Ecto neural progenitor cell (in vitro differentiated cells): ENCODE measurements around the gene CDC42EP5.

Experiments used
- DNase-seq: peaks from one replicate; pipeline ENCODE4 v3.0.0-alpha.2; 2018; ENCODE audit warnings: low spot score

CDC42EP5 gene

DNA sequence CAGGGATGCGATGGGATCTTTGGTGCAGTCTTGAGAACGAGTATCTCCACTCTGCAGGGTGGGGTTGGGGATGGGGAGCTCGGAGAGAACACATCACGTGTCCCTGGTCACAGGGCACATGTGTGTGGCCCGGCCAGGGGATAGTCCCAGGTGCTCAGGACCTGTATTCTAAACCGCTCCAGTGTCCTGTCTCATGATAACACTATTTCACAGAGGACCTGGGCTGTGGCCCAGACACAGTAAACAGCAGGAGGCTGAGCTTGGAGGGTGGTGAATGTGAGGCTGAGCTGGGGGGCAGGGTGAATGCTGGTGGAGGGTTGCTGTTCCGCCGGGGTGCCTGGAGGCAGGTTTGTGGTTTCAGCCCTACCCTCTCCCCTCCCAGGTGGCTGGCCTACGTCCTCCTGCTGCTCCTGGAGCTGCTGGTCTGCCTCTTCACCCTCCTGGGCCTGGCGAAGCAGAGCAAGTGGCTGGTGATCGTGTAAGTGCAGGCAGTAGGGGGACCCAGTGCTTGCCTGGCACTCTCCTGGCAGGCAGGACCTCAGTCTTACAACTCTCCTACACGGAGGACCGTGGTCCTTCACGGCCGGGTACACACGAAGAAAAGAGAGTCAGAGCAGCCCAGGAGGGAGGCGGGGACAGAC, 46.7 kb downstream of the CDC42EP5 start:
- peak; percentile 49 for DNase-seq

DNA sequence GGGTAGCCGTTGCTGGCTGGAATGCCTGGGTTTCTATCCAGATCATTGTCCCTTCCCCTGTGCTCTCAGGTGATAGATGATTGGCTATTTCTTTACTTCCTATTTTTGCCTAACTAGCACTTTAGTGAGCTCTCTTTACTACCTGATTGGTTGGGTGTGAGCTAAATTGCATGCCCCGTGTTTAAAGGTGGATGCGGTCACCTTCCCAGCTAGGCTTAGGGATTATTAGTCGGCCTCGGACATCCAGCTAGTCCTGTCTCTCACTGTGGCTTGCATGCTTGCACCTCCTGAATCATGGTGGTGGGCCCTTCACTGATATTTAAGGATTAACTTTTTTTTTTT, 47.7 kb downstream of the CDC42EP5 start:
- DNase-seq = no peak

DNA sequence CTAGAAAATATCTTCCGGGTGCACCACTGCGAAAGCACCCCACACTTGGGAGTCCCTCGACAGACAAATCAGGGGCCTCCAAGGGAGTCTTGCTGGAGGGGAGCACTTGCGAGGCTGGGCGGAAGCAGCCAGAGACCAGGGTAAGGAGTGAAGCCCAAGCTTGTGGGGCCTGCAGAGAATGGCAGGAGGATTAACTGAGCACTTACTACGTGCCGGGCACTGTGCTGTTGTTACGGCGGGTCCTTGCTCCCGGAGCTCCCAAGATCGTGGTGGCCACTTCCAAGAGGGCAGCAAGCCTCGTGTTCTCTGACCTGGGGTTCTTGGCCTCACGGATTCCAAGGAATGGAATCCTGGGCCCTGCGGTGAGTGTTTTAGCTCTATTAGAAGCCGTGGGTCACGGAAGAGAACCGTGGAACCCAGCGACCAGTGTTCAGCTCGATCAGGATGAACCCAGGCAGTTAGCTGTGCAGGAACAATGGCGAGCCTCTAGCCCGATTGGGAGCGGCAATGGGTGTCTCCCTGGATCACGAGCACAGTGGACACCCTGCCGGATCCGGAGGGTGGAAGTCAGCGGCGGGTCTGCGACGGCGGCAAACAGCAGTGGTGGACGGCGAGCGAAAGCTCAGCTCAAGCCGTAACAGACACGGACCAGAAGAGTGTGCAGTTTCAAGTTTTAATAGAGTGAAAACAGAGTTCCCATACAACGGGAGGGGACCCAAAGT, 48.3 kb downstream of the CDC42EP5 start:
- no peak for DNase-seq

DNA sequence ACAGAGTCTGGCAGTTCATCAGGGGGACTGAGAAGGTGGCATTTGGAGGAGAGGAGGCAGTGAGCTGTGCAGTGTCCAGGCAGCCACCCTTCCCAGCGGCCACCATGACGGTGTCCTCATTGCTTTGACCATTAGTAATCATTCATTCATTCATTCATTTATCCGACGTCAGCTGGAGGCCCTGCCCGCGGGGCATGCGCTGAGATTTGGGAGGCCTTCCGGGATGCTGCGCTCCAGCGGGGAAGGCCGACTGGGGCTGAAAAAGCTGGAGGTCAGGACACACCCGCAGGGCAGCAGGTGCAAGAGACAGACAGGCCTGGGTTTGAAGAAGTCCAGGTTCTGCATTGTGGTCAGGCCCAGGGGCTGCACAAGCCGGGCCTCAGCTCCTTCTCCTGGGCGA, 48.9 kb downstream of the CDC42EP5 start:
- no peak for DNase-seq

DNA sequence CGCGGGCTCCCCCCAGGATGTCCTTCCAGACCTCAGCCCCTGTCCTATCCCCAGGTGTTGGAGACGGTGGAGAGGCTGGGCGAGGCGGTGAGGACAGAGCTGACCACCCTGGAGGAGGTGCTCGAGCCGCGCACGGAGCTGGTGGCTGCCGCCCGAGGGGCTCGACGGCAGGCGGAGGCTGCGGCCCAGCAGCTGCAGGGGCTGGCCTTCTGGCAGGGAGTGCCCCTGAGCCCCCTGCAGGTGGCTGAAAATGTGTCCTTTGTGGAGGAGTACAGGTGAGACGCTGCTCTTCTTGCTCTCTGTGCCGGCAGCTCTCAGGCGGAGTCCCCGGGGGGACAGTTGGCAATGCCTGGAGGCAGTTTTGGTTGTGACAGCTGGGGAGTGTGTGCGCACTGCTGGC, 51.0 kb downstream of the CDC42EP5 start:
- DNase-seq = peak; percentile 47

DNA sequence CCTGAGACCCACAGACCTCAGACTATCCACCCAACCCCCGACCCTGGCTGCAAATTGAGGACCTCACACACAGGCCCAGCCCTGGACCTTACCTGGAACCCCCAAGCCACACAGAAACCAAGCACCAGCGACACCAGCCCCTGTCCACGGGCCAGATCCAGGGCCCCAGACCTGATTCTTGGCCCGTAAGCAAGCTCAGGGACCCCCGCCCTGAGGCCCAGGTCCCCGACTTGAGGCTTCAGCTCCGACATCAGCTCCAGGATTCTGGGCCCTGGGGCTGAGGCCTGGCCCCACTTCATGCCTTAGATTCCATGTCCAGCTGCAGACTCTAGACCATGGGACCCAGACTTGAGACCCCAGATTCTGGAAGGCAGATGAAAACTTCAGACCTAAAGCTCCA, 51.6 kb downstream of the CDC42EP5 start:
- peak; percentile 61 for DNase-seq

DNA sequence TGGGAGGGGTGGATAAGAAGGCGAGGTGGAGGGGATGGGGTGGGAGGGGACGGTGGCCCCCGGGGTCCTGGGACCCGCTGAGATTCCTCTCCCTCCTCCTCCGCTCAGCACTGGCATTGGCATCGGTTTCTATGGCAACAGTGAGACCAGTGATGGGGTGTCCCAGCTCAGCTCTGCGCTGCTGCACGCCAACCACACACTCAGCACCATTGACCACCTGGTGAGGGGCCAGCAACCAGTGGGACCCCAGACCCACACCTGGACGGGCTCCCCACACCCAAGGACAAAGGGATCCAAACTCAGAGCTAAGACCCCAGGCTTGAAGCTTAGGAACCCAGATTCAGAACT, 52.0 kb downstream of the CDC42EP5 start:
- no peak for DNase-seq

DNA sequence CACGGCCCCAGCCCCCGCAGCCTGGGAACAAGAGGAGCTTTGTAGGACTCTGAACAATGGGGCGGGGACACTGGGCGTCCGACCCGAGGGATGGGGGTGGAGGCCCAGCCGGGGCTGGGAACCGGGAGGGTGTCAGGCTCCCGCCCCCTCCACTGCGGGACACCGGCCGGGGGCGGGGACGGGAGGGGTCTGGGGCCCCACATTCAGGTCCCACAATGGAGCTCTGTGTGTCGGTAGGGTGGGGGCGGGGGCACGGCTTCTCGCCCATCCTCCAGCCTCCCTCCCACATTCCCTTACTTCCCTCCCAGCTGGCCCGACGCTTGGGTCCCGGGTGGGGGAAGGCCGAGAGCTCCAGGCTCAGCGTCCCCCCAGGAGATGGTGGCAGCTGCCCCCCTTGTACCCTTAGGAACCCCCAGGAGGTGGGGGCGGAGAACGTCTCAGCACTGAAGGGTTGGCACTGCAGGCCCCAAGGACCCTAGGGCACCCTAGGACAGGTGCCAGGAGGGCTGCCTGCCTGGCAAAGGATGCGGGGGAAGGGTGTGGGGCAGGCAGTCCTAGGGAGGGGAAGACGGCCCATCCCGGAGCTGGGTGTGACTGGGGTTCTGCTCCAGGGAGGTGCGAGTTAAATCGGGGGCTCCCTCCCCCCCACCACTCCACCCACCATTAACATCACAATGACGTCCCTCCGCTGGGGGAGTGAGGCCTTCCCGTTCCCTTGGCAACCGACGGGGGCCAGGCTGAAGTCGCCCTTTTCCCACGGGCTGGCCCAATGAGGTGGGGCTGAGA, 52.5 kb downstream of the CDC42EP5 start:
- DNase-seq = peak; percentile 93

DNA sequence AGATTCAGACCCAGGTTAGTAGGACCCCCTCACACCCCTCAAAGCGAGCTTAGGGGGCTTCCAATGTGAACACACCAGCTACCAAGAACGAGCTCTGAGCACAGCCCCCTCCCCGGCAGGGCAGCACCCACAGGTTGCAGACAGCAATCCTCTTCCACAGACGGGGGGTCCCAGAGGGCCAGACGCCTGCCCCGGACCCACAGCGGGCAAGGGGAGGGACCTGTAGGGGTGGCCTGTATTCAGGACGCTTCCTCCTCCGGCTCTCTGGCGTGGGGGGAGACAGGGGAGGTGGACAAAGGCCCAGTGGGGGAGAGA, 53.1 kb downstream of the CDC42EP5 start:
- no peak for DNase-seq

DNA sequence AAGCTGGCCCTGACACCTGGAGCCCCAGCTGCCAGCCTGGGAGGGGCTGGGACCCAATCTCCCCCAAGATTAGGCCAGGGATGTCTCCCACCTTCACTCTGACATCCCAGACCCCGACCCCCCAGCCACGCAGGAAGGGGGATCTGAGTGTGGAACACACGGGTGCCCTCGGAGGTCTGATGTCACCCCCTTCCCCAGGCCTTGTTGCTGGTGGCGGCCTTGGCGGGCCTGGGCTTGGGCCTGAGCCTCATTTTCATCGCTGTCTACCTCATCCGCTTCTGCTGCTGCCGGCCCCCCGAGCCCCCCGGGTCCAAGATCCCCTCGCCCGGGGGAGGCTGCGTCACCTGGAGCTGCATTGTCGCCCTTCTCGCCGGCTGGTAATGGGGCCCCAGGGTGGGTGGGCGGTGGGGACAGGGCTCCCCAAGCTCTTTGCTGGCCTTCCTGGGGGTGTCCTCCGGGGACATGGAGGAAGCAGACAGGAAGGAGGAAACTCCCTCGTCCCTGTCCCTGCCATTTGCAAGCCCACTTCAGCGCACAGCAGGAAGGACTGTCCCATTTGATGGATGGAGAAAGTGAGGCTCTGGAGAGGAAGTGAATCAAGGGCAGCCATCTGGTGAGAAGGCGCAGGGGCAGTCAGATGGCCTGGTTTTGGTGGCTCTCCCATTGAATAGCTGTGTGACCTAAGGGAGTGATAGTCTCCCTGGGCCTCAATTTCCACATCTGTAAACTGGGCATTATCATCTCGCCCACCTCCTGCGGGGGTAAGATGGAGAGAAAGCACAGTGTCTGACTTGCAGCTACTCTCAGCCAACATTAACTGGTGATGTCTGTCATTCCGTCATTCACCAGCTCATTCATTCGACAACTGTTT, 53.9 kb downstream of the CDC42EP5 start:
- DNase-seq = no peak

DNA sequence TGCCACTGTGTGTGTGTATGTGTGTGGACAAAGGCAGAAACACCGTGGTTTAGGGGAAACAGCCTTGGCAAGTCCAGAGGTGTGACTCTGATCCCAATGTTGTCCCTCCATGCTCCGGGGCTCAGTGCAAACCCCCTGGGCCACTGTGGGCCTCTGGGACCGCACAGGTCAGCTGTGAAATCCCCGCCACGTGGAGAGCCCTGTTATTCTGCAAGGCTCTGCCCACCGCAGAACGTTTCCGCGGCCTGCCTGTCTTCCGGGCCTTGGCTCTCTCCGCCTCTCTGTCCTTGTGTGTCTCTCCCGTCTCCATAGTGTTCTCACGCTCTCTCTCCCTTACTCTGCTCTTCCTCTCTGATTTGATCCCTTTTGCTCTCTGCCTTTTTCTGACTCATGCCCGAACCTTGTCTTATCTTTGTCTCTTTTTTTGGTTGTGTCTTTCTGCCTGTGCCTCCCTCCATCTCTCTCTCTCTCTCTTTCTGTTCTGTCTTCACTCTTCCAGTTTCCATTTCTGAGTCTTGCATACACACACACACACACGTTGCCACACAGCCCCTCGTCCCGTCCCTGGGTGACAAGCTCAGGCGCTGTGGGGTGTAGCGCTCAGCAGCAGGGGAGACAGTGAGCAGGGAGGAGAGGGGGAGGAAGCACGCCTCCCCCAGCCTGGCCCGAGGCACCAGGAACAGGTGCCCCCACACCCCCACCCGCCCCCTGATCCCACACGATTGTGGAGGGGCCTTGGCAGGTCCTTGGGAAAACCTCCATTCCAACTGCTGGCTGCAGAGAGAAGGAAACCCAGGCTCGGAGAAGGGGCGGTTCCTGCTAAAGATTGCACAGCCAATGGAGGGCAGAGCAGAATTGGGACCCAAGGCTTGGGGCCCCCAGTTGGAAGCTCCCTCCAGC, 54.8 kb downstream of the CDC42EP5 start:
- peak; percentile 60 for DNase-seq

DNA sequence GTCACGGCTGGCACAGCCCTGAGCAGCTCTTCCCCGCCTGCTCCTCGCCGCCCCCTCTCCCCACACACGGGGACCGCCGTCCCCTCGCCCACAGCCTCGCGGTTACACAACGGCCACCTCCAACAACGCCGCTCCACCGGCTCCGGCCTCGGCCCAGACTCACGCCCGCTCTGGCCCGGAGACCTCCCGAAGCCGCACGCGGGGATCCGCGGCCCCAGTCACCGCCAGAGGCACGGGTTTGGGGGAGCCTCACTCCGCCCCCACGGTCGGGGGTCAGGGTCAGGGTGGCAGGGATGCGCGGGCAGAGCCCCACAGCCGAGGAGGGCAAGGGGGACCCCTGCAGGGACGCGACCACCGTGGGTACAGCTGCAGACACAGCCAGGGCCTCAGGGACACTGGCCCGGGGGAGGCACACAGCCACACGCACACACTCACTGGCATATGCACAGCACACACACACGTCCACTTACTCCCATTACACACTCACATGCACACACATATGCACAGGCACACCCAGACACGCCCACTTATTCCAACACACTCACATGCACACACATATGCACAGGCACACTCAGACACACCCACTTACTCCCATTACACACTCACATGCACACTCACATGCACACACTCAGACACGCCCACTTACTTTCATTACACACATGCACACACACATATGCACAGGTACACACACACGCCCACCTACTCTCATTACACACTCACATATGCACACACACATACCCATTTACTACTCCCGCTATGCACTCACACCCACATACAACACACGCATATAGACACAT, 56.2 kb downstream of the CDC42EP5 start:
- DNase-seq = peak; percentile 61

DNA sequence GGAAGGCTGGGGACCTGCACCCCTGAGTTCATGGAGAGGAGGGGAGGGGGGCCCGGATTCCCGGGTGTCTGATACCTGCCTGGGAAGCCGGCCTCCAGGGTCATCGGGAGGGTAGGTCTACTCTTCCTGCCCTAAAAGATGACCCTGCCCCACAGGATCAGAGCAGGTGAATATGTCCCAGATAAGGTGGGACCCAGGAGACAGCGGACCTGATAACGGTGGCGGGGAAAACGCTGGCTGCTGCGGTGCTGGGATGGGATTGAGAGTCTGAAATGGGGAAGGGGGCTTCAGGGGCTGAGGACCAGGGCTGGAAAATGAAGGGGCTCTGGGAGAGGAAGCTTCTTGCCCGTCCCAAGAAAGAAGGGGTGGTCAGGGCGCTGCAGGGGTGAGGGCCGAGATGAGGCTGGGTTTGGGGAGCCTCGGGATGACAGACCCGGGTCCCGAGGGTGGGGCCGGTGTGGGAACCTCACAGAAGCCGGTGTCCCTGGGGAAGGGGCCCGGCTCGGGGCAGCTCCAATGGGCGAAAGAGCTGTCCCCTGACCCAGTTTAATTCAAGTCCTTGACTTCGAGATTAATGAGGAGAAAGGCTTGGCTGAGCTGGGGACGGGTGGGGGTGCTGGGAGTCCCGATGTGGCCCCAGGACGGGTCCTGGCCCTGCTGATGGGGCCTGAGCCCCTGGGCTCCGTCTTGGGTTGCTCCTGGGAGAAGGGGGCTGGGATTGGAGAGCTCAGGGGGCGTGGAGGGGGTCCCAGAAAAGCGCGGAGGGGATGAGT, 57.0 kb downstream of the CDC42EP5 start:
- peak; percentile 48 for DNase-seq

DNA sequence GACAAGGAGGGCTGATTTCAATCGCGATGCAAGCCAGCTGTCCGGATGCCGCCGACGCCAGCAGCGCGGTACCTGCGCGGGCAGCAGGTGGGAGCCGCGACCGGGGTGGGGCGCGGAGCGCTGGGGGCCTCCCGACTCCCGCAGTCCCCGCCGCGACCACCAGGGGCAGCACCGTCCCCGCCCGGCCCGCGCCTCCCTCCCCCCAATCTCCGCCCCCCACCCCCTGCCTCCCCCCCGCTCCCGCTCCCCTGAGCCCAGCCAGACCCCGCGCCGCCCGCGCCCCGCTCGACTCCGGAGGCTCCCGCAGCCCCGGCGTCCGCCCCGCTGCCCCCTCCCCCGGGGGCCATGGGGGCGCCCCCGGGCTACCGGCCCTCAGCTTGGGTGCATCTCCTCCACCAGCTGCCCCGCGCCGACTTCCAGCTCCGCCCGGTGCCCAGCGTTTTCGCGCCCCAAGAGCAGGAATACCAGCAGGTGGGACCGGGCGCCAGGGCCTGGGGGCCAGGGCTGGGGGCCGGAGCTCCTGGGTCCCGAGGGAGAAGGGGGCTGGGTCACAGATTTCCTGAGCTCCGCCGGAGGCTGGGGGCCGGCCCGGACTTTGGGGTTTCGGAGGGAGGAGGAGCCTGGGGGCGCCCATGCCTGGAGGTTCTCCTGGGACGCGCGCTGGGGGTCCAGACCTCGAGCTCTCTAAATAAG, 57.7 kb downstream of the CDC42EP5 start, which contains the start of gene TTYH1:
TSS of gene TTYH1 (plus strand) at position 257 of the 693 bp plus-strand sequence. CDS start at position 346, 89 bp downstream.
- peak; percentile 83 for DNase-seq
